Peyer's patch (tissue), 4 donors: ENCODE measurements around the gene SNX33.

Source experiments
- POLR2A ChIP-seq, 2 donors: fragments of 450-650 bp; IDR thresholded peaks; one replicate each; pipeline ENCODE4 v1.5.1; 2017; ENCODE audit warnings: antibody characterized with exemption in 2 of 2, mild to moderate bottlenecking in 2 of 2, moderate library complexity in 2 of 2
- TF ChIP-seq, protein P1 (sequence below), 6 experiments: fragments of 450-650 bp in 4 of 6; fragments of 200-600 bp in 2 of 6; sonication (generic) in 1 of 6; IDR thresholded peaks; one replicate each; pipeline ENCODE4 v1.5.1; 2017 to 2019; ENCODE audit warnings: antibody characterized with exemption in 6 of 6, mild to moderate bottlenecking in 3 of 6, moderate library complexity in 1 of 6

DNA sequence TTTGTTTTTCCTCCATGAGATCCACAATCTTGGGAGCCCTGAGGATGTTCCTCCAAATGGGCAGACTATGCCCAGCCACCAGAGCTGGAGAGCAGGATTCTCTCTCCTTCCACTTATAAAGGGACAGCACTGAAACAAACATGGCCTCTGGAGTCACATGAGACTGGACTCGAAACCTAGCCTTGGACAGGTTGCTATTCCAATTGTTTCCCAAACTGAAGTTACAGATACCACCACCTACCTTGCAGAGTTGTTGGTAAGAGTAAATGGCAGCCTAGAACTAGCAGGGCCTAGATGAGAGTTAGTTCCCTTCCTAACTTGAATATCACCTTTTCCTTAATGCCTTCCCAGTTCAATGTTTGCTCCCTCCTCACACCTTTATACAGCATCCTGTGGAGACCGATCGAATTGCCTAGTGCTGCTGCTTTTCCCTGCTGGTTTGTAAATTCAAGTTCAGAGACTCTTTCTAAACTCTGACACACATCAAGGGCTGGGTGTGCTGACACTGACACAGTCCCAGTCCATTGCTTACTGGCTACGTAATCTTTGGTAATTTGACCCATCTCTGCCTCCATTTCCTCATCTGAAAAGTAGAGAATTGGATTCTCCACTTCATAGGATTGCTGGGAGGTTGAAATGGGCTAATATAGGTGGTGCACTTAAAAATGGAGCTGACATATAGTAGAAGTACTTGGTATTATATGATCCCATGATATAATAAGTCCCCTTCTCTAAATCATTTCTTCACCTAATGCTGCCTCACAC lies 10.3 kb upstream of the SNX33 start:
- TF ChIP-seq, protein P1, sequence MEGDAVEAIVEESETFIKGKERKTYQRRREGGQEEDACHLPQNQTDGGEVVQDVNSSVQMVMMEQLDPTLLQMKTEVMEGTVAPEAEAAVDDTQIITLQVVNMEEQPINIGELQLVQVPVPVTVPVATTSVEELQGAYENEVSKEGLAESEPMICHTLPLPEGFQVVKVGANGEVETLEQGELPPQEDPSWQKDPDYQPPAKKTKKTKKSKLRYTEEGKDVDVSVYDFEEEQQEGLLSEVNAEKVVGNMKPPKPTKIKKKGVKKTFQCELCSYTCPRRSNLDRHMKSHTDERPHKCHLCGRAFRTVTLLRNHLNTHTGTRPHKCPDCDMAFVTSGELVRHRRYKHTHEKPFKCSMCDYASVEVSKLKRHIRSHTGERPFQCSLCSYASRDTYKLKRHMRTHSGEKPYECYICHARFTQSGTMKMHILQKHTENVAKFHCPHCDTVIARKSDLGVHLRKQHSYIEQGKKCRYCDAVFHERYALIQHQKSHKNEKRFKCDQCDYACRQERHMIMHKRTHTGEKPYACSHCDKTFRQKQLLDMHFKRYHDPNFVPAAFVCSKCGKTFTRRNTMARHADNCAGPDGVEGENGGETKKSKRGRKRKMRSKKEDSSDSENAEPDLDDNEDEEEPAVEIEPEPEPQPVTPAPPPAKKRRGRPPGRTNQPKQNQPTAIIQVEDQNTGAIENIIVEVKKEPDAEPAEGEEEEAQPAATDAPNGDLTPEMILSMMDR (IDR thresholded peaks at IDR 0.05): no peak
- no peak for TF ChIP-seq POLR2A (IDR thresholded peaks at IDR 0.05)
